ENCODE measurements around the gene DPF3.

DPF3 gene

GRCh38 chr14:72621387-72622065, 272.4 kb downstream of the DPF3 start:
- no peak overlapping the region for H3K4me3 ChIP-seq (ENCODE audit: low read length)
- no peak overlapping the region for H3K9ac ChIP-seq (ENCODE audit: low read length)
- no peaks in the 10 kb centered on the region for H3K27me3 ChIP-seq (ENCODE audit: control insufficient read depth, insufficient read depth, low read length)
- H3K36me3 ChIP-seq (ENCODE audit: control insufficient read depth, low read depth, low read length) = no peaks in the 10 kb centered on the region
- no peak overlapping the region for H3K27ac ChIP-seq (ENCODE audit: low read length)
- H3K9me3 ChIP-seq (ENCODE audit: control insufficient read depth, low read depth, low read length) = peaks cover 6% of the 10 kb centered on the region
- H3K4me1 ChIP-seq (ENCODE audit: control insufficient read depth, low read depth, low read length) = peaks cover 10% of the 10 kb centered on the region

- Histone ChIP-seq H3K9ac (ENCODE audit: low read length) (no peak overlapping the region), H3K36me3 (ENCODE audit: control insufficient read depth, low read depth, low read length) (no peaks in the 10 kb centered on the region), H3K27ac (ENCODE audit: low read length) (no peak overlapping the region), H3K4me3 (ENCODE audit: low read length) (no peak overlapping the region), H3K27me3 (ENCODE audit: control insufficient read depth, insufficient read depth, low read length) (no peaks in the 10 kb centered on the region), H3K4me1 (ENCODE audit: control insufficient read depth, low read depth, low read length) (peaks cover 10% of the 10 kb centered on the region), H3K9me3 (ENCODE audit: control insufficient read depth, low read depth, low read length) (peaks cover 6% of the 10 kb centered on the region)
Measured at GRCh38 chr14:72619881-72620280, 274.0 kb downstream of the DPF3 start.

- Histone ChIP-seq H3K9ac (ENCODE audit: low read length) (no peak overlapping the region), H3K4me3 (ENCODE audit: low read length) (no peak overlapping the region), H3K36me3 (ENCODE audit: control insufficient read depth, low read depth, low read length) (no peaks in the 10 kb centered on the region), H3K27ac (ENCODE audit: low read length) (no peak overlapping the region), H3K27me3 (ENCODE audit: control insufficient read depth, insufficient read depth, low read length) (no peaks in the 10 kb centered on the region), H3K4me1 (ENCODE audit: control insufficient read depth, low read depth, low read length) (peaks cover 10% of the 10 kb centered on the region), H3K9me3 (ENCODE audit: control insufficient read depth, low read depth, low read length) (peaks cover 6% of the 10 kb centered on the region)
Measured at GRCh38 chr14:72619111-72619571, 274.8 kb downstream of the DPF3 start.

DNA sequence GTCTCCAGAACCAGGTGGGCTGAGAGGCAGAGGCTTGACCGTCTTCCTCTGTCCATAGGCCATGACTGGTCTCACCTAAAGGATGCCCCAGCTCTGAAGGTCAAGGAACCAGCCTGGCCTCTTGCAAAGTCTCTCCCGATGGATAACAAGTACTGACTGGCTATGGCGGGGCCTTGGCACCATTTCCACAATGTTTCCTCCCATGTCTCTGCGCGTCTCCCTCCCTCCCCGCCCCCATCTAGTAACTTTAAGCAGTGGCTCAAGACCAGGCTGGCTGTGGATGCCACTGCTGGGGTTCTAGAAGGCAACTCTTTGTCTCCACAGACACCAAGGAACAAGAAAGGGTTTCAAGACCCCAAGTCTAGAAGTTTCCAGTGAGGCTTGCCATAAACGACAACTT, 275.5 kb downstream of the DPF3 start:
- Histone ChIP-seq H3K4me1 (ENCODE audit: control insufficient read depth, low read depth, low read length) (peaks cover 10% of the 10 kb centered on the region), H3K9me3 (ENCODE audit: control insufficient read depth, low read depth, low read length) (peaks cover 4% of the 10 kb centered on the region), H3K9ac (ENCODE audit: low read length) (no peak overlapping the region), H3K27ac (ENCODE audit: low read length) (no peak overlapping the region), H3K27me3 (ENCODE audit: control insufficient read depth, insufficient read depth, low read length) (no peaks in the 10 kb centered on the region), H3K4me3 (ENCODE audit: low read length) (no peak overlapping the region), H3K36me3 (ENCODE audit: control insufficient read depth, low read depth, low read length) (no peaks in the 10 kb centered on the region)

GRCh38 chr14:72617391-72618031, 276.4 kb downstream of the DPF3 start:
- Histone ChIP-seq H3K27me3 (ENCODE audit: control insufficient read depth, insufficient read depth, low read length) (no peaks in the 10 kb centered on the region), H3K9me3 (ENCODE audit: control insufficient read depth, low read depth, low read length) (no peaks in the 10 kb centered on the region), H3K27ac (ENCODE audit: low read length) (no peak overlapping the region), H3K9ac (ENCODE audit: low read length) (no peak overlapping the region), H3K4me3 (ENCODE audit: low read length) (no peak overlapping the region), H3K4me1 (ENCODE audit: control insufficient read depth, low read depth, low read length) (peaks cover 10% of the 10 kb centered on the region), H3K36me3 (ENCODE audit: control insufficient read depth, low read depth, low read length) (no peaks in the 10 kb centered on the region)

DNA sequence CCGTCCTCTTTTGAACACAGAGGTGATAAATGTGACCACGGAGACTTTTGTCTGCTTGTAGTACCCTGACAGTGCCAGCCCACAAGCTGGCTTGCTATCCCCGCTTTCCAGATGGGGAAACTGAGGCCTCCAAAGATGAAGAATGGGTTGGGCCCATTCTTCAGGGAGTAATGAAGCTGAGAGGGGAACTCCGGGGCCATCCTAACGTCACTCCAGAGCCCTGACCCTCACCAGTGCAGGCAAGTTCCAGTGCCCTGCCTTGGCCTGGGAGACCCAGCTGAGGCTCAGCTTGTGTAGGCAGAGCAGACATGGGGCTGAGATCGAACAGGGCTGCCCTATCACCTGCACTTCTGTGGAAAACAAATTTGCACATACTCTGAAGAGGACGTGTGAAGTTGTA, 277.1 kb downstream of the DPF3 start:
- H3K9ac ChIP-seq (ENCODE audit: low read length) = no peak overlapping the region
- H3K4me1 ChIP-seq (ENCODE audit: control insufficient read depth, low read depth, low read length) = peaks cover 9% of the 10 kb centered on the region
- no peaks in the 10 kb centered on the region for H3K36me3 ChIP-seq (ENCODE audit: control insufficient read depth, low read depth, low read length)
- H3K4me3 ChIP-seq (ENCODE audit: low read length) = no peak overlapping the region
- H3K9me3 ChIP-seq (ENCODE audit: control insufficient read depth, low read depth, low read length) = no peaks in the 10 kb centered on the region
- no peaks in the 10 kb centered on the region for H3K27me3 ChIP-seq (ENCODE audit: control insufficient read depth, insufficient read depth, low read length)
- H3K27ac ChIP-seq (ENCODE audit: low read length) = no peak overlapping the region

- Histone ChIP-seq H3K27ac (ENCODE audit: low read length) (no peak overlapping the region), H3K27me3 (ENCODE audit: control insufficient read depth, insufficient read depth, low read length) (no peaks in the 10 kb centered on the region), H3K36me3 (ENCODE audit: control insufficient read depth, low read depth, low read length) (no peaks in the 10 kb centered on the region), H3K9ac (ENCODE audit: low read length) (no peak overlapping the region), H3K4me3 (ENCODE audit: low read length) (no peak overlapping the region), H3K9me3 (ENCODE audit: control insufficient read depth, low read depth, low read length) (no peaks in the 10 kb centered on the region), H3K4me1 (ENCODE audit: control insufficient read depth, low read depth, low read length) (peaks cover 4% of the 10 kb centered on the region)
Measured at GRCh38 chr14:72616294-72616693, 277.6 kb downstream of the DPF3 start.

DNA sequence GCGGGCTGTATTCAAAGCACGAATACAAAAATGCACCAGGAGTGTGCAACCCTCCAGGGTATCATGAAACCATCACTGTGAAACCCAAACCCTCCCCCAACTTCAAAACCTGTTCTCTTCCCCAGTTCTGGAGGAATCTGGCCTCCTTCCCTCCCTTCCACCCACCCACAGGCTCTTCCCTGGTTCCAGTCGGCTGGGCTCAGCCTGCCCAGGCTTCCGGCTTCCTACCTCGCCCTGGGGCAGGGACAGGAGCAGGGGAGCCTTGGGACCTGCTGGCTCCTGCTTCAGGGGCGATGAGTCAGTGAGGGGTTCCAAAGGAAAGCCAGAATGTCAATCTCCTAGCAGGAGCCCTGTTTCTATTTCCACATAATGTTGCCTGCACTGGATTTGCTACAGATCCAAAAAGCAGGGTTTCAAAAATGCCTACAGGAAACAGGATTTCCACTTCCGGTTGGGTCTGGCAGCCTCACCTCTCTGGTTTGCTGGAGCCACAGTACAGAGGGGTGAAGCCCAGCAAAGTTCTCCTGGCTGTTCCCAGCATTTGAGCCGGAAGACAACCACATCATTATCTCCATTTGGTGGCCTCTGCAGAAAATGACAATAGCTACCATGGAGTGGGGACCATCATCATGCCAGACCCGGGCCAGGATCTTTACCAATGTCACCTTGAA, 278.3 kb downstream of the DPF3 start:
- Histone ChIP-seq H3K27me3 (ENCODE audit: control insufficient read depth, insufficient read depth, low read length) (no peaks in the 10 kb centered on the region), H3K27ac (ENCODE audit: low read length) (no peak overlapping the region), H3K9me3 (ENCODE audit: control insufficient read depth, low read depth, low read length) (no peaks in the 10 kb centered on the region), H3K36me3 (ENCODE audit: control insufficient read depth, low read depth, low read length) (no peaks in the 10 kb centered on the region), H3K4me3 (ENCODE audit: low read length) (no peak overlapping the region), H3K9ac (ENCODE audit: low read length) (no peak overlapping the region), H3K4me1 (ENCODE audit: control insufficient read depth, low read depth, low read length) (peaks cover 4% of the 10 kb centered on the region)

DNA sequence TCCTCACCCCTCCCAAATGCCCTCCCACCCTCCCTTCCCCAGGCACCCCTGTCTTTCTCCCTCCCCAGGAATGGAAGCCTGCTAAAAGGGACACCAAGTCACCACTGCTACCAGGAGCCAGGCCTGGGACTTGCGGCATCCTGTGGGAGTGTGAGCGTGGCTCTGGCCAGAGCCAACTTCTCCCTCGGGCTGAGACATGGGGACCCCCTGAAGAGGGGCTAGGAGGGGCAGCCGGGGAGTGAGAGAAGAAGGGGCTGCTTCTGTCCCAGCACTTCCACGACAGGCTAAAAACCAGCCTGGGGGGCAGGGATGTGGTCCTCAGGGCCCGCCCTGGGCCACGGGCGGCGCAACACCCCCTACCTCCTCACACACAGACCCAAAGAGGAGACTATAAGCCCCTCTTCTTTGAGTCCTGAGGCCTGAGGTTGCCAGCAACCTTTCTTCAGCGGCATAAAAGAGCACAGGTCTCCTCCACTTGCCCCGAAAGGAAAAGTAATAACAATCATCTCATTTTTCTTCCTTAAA, 278.9 kb downstream of the DPF3 start:
- peaks cover 4% of the 10 kb centered on the region for H3K4me1 ChIP-seq (ENCODE audit: control insufficient read depth, low read depth, low read length)
- no peak overlapping the region for H3K9ac ChIP-seq (ENCODE audit: low read length)
- no peak overlapping the region for H3K4me3 ChIP-seq (ENCODE audit: low read length)
- H3K9me3 ChIP-seq (ENCODE audit: control insufficient read depth, low read depth, low read length) = no peaks in the 10 kb centered on the region
- H3K27me3 ChIP-seq (ENCODE audit: control insufficient read depth, insufficient read depth, low read length) = no peaks in the 10 kb centered on the region
- no peak overlapping the region for H3K27ac ChIP-seq (ENCODE audit: low read length)
- H3K36me3 ChIP-seq (ENCODE audit: control insufficient read depth, low read depth, low read length) = no peaks in the 10 kb centered on the region

DNA sequence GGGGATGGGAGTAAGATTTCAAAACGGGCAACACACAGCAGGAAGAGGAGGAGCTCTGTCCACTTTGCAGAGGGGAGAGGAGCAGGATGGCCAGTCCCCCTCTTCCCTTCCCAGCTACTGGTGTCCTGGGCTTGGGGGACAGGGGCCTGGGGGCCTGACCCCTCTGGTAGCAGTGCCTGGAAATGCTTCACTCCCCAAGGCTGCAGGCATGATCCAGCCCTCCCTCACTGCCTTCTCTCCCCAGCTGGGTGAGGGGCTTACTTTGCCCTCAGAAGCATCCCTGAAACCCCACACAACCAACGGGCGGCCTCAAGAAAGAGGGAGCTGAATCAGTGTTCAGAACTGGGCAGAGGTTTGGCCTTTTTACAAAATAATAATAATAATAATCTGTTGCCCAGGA, 279.5 kb downstream of the DPF3 start:
- Histone ChIP-seq H3K9me3 (ENCODE audit: control insufficient read depth, low read depth, low read length) (no peaks in the 10 kb centered on the region), H3K36me3 (ENCODE audit: control insufficient read depth, low read depth, low read length) (no peaks in the 10 kb centered on the region), H3K27ac (ENCODE audit: low read length) (no peak overlapping the region), H3K27me3 (ENCODE audit: control insufficient read depth, insufficient read depth, low read length) (no peaks in the 10 kb centered on the region), H3K4me3 (ENCODE audit: low read length) (no peak overlapping the region), H3K4me1 (ENCODE audit: control insufficient read depth, low read depth, low read length) (peaks cover 4% of the 10 kb centered on the region), H3K9ac (ENCODE audit: low read length) (no peak overlapping the region)

GRCh38 chr14:72613975-72614319, 280.0 kb downstream of the DPF3 start:
- H3K4me3 ChIP-seq (ENCODE audit: low read length) = no peak overlapping the region
- H3K9ac ChIP-seq (ENCODE audit: low read length) = no peak overlapping the region
- H3K4me1 ChIP-seq (ENCODE audit: control insufficient read depth, low read depth, low read length) = peaks cover 4% of the 10 kb centered on the region
- no peaks in the 10 kb centered on the region for H3K27me3 ChIP-seq (ENCODE audit: control insufficient read depth, insufficient read depth, low read length)
- no peak overlapping the region for H3K27ac ChIP-seq (ENCODE audit: low read length)
- H3K9me3 ChIP-seq (ENCODE audit: control insufficient read depth, low read depth, low read length) = no peaks in the 10 kb centered on the region
- no peaks in the 10 kb centered on the region for H3K36me3 ChIP-seq (ENCODE audit: control insufficient read depth, low read depth, low read length)

Data from iPS-18a (cell line).